ENCODE results near the gene MRPL4. TPM values are rescaled to one million over a fixed set of nuclear protein-coding genes. Genes with fewer than 3 reads are reported as not detected.

Gene MRPL4
- total and polyA plus RNA-seq, 2 experiments from 2014 or later: 40.1 to 51.4 TPM

GRCh38 chr19:10289836-10290356 is 37.9 kb downstream of the MRPL4 start, which contains the start of gene ICAM5:
Gene ICAM5, plus strand, starts transcription at chr19:10289952. Its CDS starts 92 bp downstream, at chr19:10290044.
- Histone ChIP-seq H3K4me3 (peak within 1 kb of the TSS; percentile 52), H3K9me2 (replicated peaks; ENCODE audit: insufficient read depth) (no peaks in the 10 kb centered on the region), H3K27ac (no peak within 1 kb of the TSS), H2AFZ (peak within 1 kb of the TSS; percentile 83), H3K4me2 (peak within 1 kb of the TSS; percentile 80), H3K4me1 (ENCODE audit: insufficient read depth) (peaks cover 39% of the 10 kb centered on the region), H3K79me2 (no peaks in the 10 kb centered on the region), H3K36me3 (replicated peaks; ENCODE audit: insufficient read depth, low read depth) (no peaks in the 10 kb centered on the region), H3K27me3 (peaks cover 82% of the 10 kb centered on the region), H3K9me3 (ENCODE audit: low read depth) (no peaks in the 10 kb centered on the region), H4K20me1 (ENCODE audit: insufficient read depth, poor library complexity, severe bottlenecking) (no peaks in the 10 kb centered on the region)
- TF ChIP-seq EZH2 (IDR thresholded peaks at IDR 0.05; ENCODE audit: borderline replicate concordance): peak; percentile 1
- no peak for TF ChIP-seq CTCF (IDR thresholded peaks at IDR 0.05; ENCODE audit: poor library complexity)
- no peak for DNase-seq (ENCODE audit: low spot score)
- WGBS (ENCODE audit: low lambda C conversion rate, missing lambda C conversion rate): 7% methylated on average over 25 of the region's 45 CpGs

DNA sequence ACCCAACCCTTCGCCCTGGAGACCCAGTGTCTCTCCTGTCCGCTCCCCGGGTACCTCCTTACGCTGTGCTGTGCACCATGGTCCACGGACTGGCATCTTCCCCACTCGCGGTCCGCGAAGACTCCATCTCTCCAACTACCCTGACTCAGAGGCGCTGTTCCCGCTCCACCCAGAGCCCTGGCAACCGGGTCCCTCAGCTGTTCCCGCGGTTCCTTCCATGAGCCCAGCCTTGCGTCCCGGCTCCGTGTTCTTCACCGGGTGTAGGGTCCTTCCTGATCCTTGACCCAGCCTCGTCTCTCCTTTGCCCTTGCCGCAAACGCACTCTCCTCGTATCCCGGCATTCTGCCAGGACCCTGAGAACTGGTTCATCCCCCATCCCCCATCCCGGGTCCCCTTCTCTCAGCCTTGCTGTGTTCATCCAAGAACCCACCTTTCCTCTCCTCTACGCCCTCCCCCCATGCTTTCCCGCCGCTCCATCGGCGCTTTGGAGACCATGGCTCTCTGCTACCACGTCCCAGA is 38.4 kb downstream of the MRPL4 start:
- H3K9me3 ChIP-seq (ENCODE audit: low read depth): no peaks in the 10 kb centered on the region
- H3K79me2 ChIP-seq: no peaks in the 10 kb centered on the region
- H2AFZ ChIP-seq: no peak overlapping the region
- TF ChIP-seq EZH2 (IDR thresholded peaks at IDR 0.05; ENCODE audit: borderline replicate concordance) (peak; percentile 42), EZH2phosphoT487 (IDR thresholded peaks at IDR 0.05; ENCODE audit: low read depth, severe bottlenecking, unreplicated experiment) (no peak), CTCF (IDR thresholded peaks at IDR 0.05; ENCODE audit: poor library complexity) (no peak)
- H3K27ac ChIP-seq: no peak overlapping the region
- H3K9me2 ChIP-seq (replicated peaks; ENCODE audit: insufficient read depth): no peaks in the 10 kb centered on the region
- no peak overlapping the region for H3K4me3 ChIP-seq
- no peaks in the 10 kb centered on the region for H3K36me3 ChIP-seq (replicated peaks; ENCODE audit: insufficient read depth, low read depth)
- WGBS (ENCODE audit: low lambda C conversion rate, missing lambda C conversion rate): 4% methylated on average over 30 of the region's 30 CpGs
- H3K27me3 ChIP-seq: peaks cover 87% of the 10 kb centered on the region
- DNase-seq (ENCODE audit: low spot score): no peak
- no peaks in the 10 kb centered on the region for H4K20me1 ChIP-seq (ENCODE audit: insufficient read depth, poor library complexity, severe bottlenecking)
- peaks cover 40% of the 10 kb centered on the region for H3K4me1 ChIP-seq (ENCODE audit: insufficient read depth)
- H3K4me2 ChIP-seq: peak overlapping the region; percentile 80

DNA sequence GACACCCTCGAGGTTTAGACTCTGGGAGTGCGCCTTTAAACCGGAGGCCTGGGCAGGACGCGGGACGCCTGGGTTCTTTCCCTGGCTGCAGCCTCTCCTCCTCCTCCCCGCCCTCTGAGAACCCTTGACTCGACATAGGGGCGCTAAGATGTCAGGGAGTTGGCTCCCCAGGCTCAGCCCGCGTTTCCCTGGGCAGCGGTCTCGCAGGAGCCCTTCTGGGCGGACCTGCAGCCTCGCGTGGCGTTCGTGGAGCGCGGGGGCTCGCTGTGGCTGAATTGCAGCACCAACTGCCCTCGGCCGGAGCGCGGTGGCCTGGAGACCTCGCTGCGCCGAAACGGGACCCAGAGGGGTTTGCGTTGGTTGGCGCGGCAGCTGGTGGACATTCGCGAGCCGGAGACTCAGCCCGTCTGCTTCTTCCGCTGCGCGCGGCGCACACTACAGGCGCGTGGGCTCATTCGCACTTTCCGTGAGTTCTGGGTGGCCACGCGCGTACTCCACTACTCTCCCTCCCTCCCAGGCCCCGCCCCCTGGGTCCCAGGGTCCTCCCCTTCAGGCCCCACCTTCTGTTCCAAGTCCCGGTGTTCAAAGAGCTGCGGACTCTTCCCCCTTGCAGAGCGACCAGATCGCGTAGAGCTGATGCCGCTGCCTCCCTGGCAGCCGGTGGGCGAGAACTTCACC is 39.0 kb downstream of the MRPL4 start:
- Histone ChIP-seq H3K36me3 (replicated peaks; ENCODE audit: insufficient read depth, low read depth) (no peaks in the 10 kb centered on the region), H3K9me2 (replicated peaks; ENCODE audit: insufficient read depth) (no peaks in the 10 kb centered on the region), H3K4me1 (ENCODE audit: insufficient read depth) (peaks cover 46% of the 10 kb centered on the region), H3K4me3 (no peak overlapping the region), H3K9me3 (ENCODE audit: low read depth) (no peaks in the 10 kb centered on the region), H3K27me3 (peaks cover 93% of the 10 kb centered on the region), H3K4me2 (peak overlapping the region; percentile 80), H2AFZ (peak overlapping the region; percentile 41), H3K27ac (no peak overlapping the region), H3K79me2 (no peaks in the 10 kb centered on the region), H4K20me1 (ENCODE audit: insufficient read depth, poor library complexity, severe bottlenecking) (no peaks in the 10 kb centered on the region)
- 5% methylated on average over 47 of the region's 57 CpGs for WGBS (ENCODE audit: low lambda C conversion rate, missing lambda C conversion rate)
- DNase-seq (ENCODE audit: low spot score): peak; percentile 58
- TF ChIP-seq EZH2phosphoT487 (IDR thresholded peaks at IDR 0.05; ENCODE audit: low read depth, severe bottlenecking, unreplicated experiment) (no peak), EZH2 (IDR thresholded peaks at IDR 0.05; ENCODE audit: borderline replicate concordance) (peak; percentile 21)

GRCh38 chr19:10291554-10292205 is 39.7 kb downstream of the MRPL4 start:
- Histone ChIP-seq H4K20me1 (ENCODE audit: insufficient read depth, poor library complexity, severe bottlenecking) (no peaks in the 10 kb centered on the region), H3K9me3 (ENCODE audit: low read depth) (no peaks in the 10 kb centered on the region), H3K27me3 (peaks cover 97% of the 10 kb centered on the region), H3K4me3 (no peak overlapping the region), H3K79me2 (no peaks in the 10 kb centered on the region), H3K27ac (no peak overlapping the region), H2AFZ (peak overlapping the region; percentile 41), H3K9me2 (replicated peaks; ENCODE audit: insufficient read depth) (no peaks in the 10 kb centered on the region), H3K4me1 (ENCODE audit: insufficient read depth) (peaks cover 46% of the 10 kb centered on the region), H3K36me3 (replicated peaks; ENCODE audit: insufficient read depth, low read depth) (no peaks in the 10 kb centered on the region), H3K4me2 (peak overlapping the region; percentile 80)
- peak; percentile 91 for TF ChIP-seq EZH2 (IDR thresholded peaks at IDR 0.05; ENCODE audit: borderline replicate concordance)
- no peak for TF ChIP-seq CTCF (IDR thresholded peaks at IDR 0.05; ENCODE audit: poor library complexity)
- TF ChIP-seq EZH2phosphoT487 (IDR thresholded peaks at IDR 0.05; ENCODE audit: low read depth, severe bottlenecking, unreplicated experiment): peak; percentile 51
- no peak for DNase-seq (ENCODE audit: low spot score)
- 8% methylated on average over 49 of the region's 49 CpGs for WGBS (ENCODE audit: low lambda C conversion rate, missing lambda C conversion rate)

All from hepatocyte (in vitro differentiated cells).